Natural killer cell (primary cell): ENCODE data around the gene INSRR. TPM values are rescaled to one million over a fixed set of nuclear protein-coding genes. Genes with fewer than 3 reads are reported as not detected.

Experiments
- ATAC-seq, 3 donors: fragments of 150-1000 bp in 2 of 3; fragments of 200-7000 bp in 1 of 3; cut with Tn5 transposase; 1 replicate in 1 of 3; 2 replicates in 2 of 3; pipeline ENCODE4 v1.10.0; 2021; ENCODE audit warnings: mild to moderate bottlenecking in 2 of 3, moderate library complexity in 2 of 3
- DNase-seq, 2 donors: peaks; one replicate each; pipeline versions ENCODE4 v3.0.0 to v3.0.0-alpha.2; 2013 to 2021; ENCODE audit warnings: mixed read lengths in 1 of 2
- H3K27ac ChIP-seq: one replicate; pipeline ENCODE4 v1.5.1; 2013; ENCODE audit warnings: mild to moderate bottlenecking, low read length
- H3K27me3 ChIP-seq: one replicate; pipeline ENCODE4 v1.6.1; 2013; ENCODE audit warnings: low read length; ENCODE audit not compliant: control insufficient read depth, insufficient read depth
- H3K36me3 ChIP-seq: one replicate; pipeline ENCODE4 v1.6.1; 2013; ENCODE audit warnings: low read length; ENCODE audit not compliant: control insufficient read depth, insufficient read depth
- H3K4me1 ChIP-seq: one replicate; pipeline ENCODE4 v1.6.1; 2013; ENCODE audit warnings: low read length; ENCODE audit not compliant: control insufficient read depth, insufficient read depth
- H3K4me3 ChIP-seq: one replicate; pipeline ENCODE4 v1.5.1; 2013; ENCODE audit warnings: low read length
- H3K9me3 ChIP-seq: one replicate; pipeline ENCODE4 v1.6.1; 2013; ENCODE audit warnings: low read length; ENCODE audit not compliant: control insufficient read depth, insufficient read depth
- H3K27ac Mint-ChIP-seq, 2 donors: one replicate each; pipeline ENCODE4 v1.8.0; 2022; ENCODE audit warnings: mild to moderate bottlenecking in 2 of 2, mixed read lengths in 2 of 2, moderate library complexity in 1 of 2
- H3K27me3 Mint-ChIP-seq, 2 donors: one replicate each; pipeline ENCODE4 v1.8.0; 2022; ENCODE audit warnings: low read depth in 2 of 2, mixed read lengths in 2 of 2
- H3K36me3 Mint-ChIP-seq: one replicate; pipeline ENCODE4 v1.8.0; 2022; ENCODE audit warnings: mixed read lengths
- H3K4me1 Mint-ChIP-seq, 2 donors: one replicate each; pipeline ENCODE4 v1.8.0; 2022; ENCODE audit warnings: mixed read lengths in 2 of 2
- H3K4me3 Mint-ChIP-seq: one replicate; pipeline ENCODE4 v1.8.0; 2022; ENCODE audit warnings: mild to moderate bottlenecking, moderate library complexity, mixed read lengths
- H3K9me3 Mint-ChIP-seq, 2 donors: one replicate each; pipeline ENCODE4 v1.8.0; 2022; ENCODE audit warnings: mixed read lengths in 2 of 2
- CTCF ChIP-seq: fragments of 200-600 bp; IDR thresholded peaks from one replicate; pipeline ENCODE4 v1.8.0; 2022; ENCODE audit warnings: antibody characterized with exemption
- WGBS: methylation state at CpG from one replicate; pipeline ENCODE4 v1.1.7; 2013; ENCODE audit warnings: missing lambda C conversion rate; ENCODE audit not compliant: insufficient coverage; 5-methylcytosine and 5-hydroxymethylcytosine counted together
- intact Hi-C: fragments of 100-400 bp; cut with micrococcal nuclease; formaldehyde crosslinking; loops from one replicate; pipeline ENCODE4 v1.14.2; 2022
- total RNA-seq, 4 donors: library from RNA; stranded (reverse); fragments of 120-200 nt in 1 of 4; gene quantifications; one replicate each; pipeline versions ENCODE4 v1.2.3 to v1.2.4, GENCODE V29; 2013 to 2022

Gene INSRR
- total RNA-seq, 3 donors from 2014 or later (not counting 1 experiment from before 2014, with no cell fraction given), result 0.10 to 0.18 (median 0.14) TPM

DNA sequence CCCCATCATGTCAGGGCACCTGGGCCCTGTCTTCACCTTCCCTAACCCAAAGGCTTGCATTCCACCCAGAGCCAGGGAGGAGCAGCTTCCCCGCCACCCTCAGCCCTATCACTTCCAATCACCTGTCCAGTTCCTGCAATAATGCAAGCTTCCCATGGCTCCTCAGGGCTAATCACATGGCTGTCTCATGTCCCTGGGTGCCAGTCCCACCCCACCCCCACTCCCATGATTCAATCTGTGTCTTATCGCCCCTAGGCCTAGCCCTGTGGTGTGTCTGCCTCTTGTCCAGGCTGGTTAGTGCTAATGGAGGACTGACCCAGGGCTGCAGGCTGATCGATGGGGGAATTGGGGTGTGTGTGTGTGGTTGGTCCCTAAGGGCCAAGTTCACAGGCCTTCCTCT, 23.6 kb upstream of the INSRR start:
- peaks cover 21 to 34% of the 10 kb centered on the region in 2 donors for H3K27me3 Mint-ChIP-seq
- Histone ChIP-seq H3K36me3 (no peaks in the 10 kb centered on the region), H3K27ac (no peak overlapping the region), H3K4me3 (no peak overlapping the region), H3K9me3 (no peaks in the 10 kb centered on the region), H3K27me3 (peaks cover 3% of the 10 kb centered on the region), H3K4me1 (no peaks in the 10 kb centered on the region)
- WGBS, result 73% methylated on average over 2 of the region's 3 CpGs
- DNase-seq (no peak), ATAC-seq (no peak)
- H3K4me1 Mint-ChIP-seq, result no peaks in the 10 kb centered on the region
- TF ChIP-seq CTCF, result no peak
- H3K27ac Mint-ChIP-seq, result no peak overlapping the region
- H3K4me3 Mint-ChIP-seq, result no peak overlapping the region
- H3K36me3 Mint-ChIP-seq, result no peaks in the 10 kb centered on the region
- intact Hi-C loops, result no loop called here
- H3K9me3 Mint-ChIP-seq, result no peaks in the 10 kb centered on the region

- intact Hi-C loops, result no loop called here
- H3K9me3 Mint-ChIP-seq, result no peaks in the 10 kb centered on the region
Observed at GRCh38 chr1:156881663-156882062, 22.7 kb upstream of the INSRR start.

GRCh38 chr1:156881101-156881500, 22.2 kb upstream of the INSRR start:
- ATAC-seq, result no peak
- Mint-ChIP-seq H3K36me3 (no peaks in the 10 kb centered on the region), H3K4me1 (no peaks in the 10 kb centered on the region), H3K9me3 (no peaks in the 10 kb centered on the region), H3K27ac (no peak overlapping the region), H3K27me3 (peaks cover 16 to 30% of the 10 kb centered on the region in 2 donors), H3K4me3 (no peak overlapping the region)
- DNase-seq, result no peak
- Histone ChIP-seq H3K36me3 (no peaks in the 10 kb centered on the region), H3K27ac (no peak overlapping the region), H3K4me1 (no peaks in the 10 kb centered on the region), H3K9me3 (no peaks in the 10 kb centered on the region), H3K4me3 (no peak overlapping the region), H3K27me3 (peaks cover 3% of the 10 kb centered on the region)
- intact Hi-C loops, result no loop called here
- TF ChIP-seq CTCF, result no peak
- WGBS, result 78% methylated on average over 10 of the region's 10 CpGs

More at GRCh38 chr1:156881663-156882062, 22.7 kb upstream of the INSRR start:
- Mint-ChIP-seq H3K4me1 (no peaks in the 10 kb centered on the region), H3K4me3 (no peak overlapping the region), H3K36me3 (no peaks in the 10 kb centered on the region), H3K27ac (no peak overlapping the region), H3K27me3 (peaks cover 22 to 32% of the 10 kb centered on the region in 2 donors)
- H3K9me3 ChIP-seq, result no peaks in the 10 kb centered on the region
- H3K27ac ChIP-seq, result no peak overlapping the region
- TF ChIP-seq CTCF, result no peak
- H3K36me3 ChIP-seq, result no peaks in the 10 kb centered on the region
- no peak for DNase-seq
- 100% methylated on average over 3 of the region's 4 CpGs for WGBS
- H3K4me3 ChIP-seq, result no peak overlapping the region
- H3K4me1 ChIP-seq, result no peaks in the 10 kb centered on the region
- ATAC-seq, result no peak
- peaks cover 3% of the 10 kb centered on the region for H3K27me3 ChIP-seq

GRCh38 chr1:156880473-156880872, 21.6 kb upstream of the INSRR start:
- WGBS, result 75% methylated on average over 3 of the region's 5 CpGs
- TF ChIP-seq CTCF, result no peak
- intact Hi-C loops, result no loop called here
- H3K4me1 ChIP-seq, result no peaks in the 10 kb centered on the region
- H3K9me3 Mint-ChIP-seq, result no peaks in the 10 kb centered on the region
- peaks cover 14 to 30% of the 10 kb centered on the region in 2 donors for H3K27me3 Mint-ChIP-seq
- DNase-seq (no peak), ATAC-seq (no peak)
- no peaks in the 10 kb centered on the region for H3K36me3 Mint-ChIP-seq
- peaks cover 3% of the 10 kb centered on the region for H3K27me3 ChIP-seq
- H3K9me3 ChIP-seq, result no peaks in the 10 kb centered on the region
- no peaks in the 10 kb centered on the region for H3K36me3 ChIP-seq
- H3K4me1 Mint-ChIP-seq, result no peaks in the 10 kb centered on the region
- H3K4me3 Mint-ChIP-seq, result no peak overlapping the region
- H3K27ac ChIP-seq, result no peak overlapping the region
- H3K4me3 ChIP-seq, result no peak overlapping the region
- no peak overlapping the region for H3K27ac Mint-ChIP-seq
